ENCODE measurements around the gene MXI1. TPM values are rescaled to one million over a fixed set of nuclear protein-coding genes. Genes with fewer than 3 reads are reported as not detected.
"Not testable (repeated sequence)": the region's sequence is repeated elsewhere in the genome, so short reads cannot be mapped to it uniquely, and the experiment has no call there.

Gene MXI1
- total and polyA plus RNA-seq, 9 donors, result 41.9 to 100 (median 63.5) TPM

- Histone ChIP-seq H3K9me3 (no peaks in the 10 kb centered on the region), H3K27me3 (no peaks in the 10 kb centered on the region), H3K27ac (no peak overlapping the region), H3K4me3 (no peak overlapping the region), H3K36me3 (no peaks in the 10 kb centered on the region), H3K4me1 (ENCODE audit: insufficient read depth) (no peaks in the 10 kb centered on the region)
- 86 to 90% (median 90%) methylated on average over 5 of the region's 5 CpGs for WGBS, 3 donors
- intact Hi-C loops (cut with DNase I), result no loop called here
- DNase-seq, result no peak
- TF ChIP-seq EP300 (IDR thresholded peaks at IDR 0.05), result no peak
- TF ChIP-seq CTCF (IDR thresholded peaks at IDR 0.05), result no peak
- no peak for TF ChIP-seq POLR2A (IDR thresholded peaks at IDR 0.05)
Observed at GRCh38 chr10:110327262-110327914, 120.0 kb downstream of the MXI1 start.

- no peak overlapping the region for H3K27ac ChIP-seq
- no peaks in the 10 kb centered on the region for H3K36me3 ChIP-seq
- DNase-seq, result no peak
- H3K4me3 ChIP-seq, result no peak overlapping the region
- H3K9me3 ChIP-seq, result no peaks in the 10 kb centered on the region
- TF ChIP-seq EP300 (IDR thresholded peaks at IDR 0.05) (no peak), POLR2A (IDR thresholded peaks at IDR 0.05) (no peak), CTCF (IDR thresholded peaks at IDR 0.05) (no peak)
- 90 to 92% (median 91%) methylated on average over 6 of the region's 6 CpGs for WGBS, 3 donors
- peaks cover under 1% of the 10 kb centered on the region for H3K4me1 ChIP-seq (ENCODE audit: insufficient read depth)
- no peaks in the 10 kb centered on the region for H3K27me3 ChIP-seq
- intact Hi-C loops (cut with DNase I), result no loop called here
Observed at GRCh38 chr10:110330675-110331074, 123.3 kb downstream of the MXI1 start.

- H3K27ac ChIP-seq; H3K9me3 ChIP-seq; H3K36me3 ChIP-seq; H3K27me3 ChIP-seq; H3K4me3 ChIP-seq; H3K4me1 ChIP-seq (ENCODE audit: insufficient read depth); DNase-seq; intact Hi-C loops (cut with DNase I): not testable (repeated sequence)
- 96 to 97% (median 97%) methylated on average over 32 of the region's 32 CpGs for WGBS, 3 donors
Observed at GRCh38 chr10:110331226-110331795, 123.9 kb downstream of the MXI1 start.

- H3K4me1 ChIP-seq (ENCODE audit: insufficient read depth), result peaks cover 6% of the 10 kb centered on the region
- no peak for DNase-seq
- H3K27ac ChIP-seq, result no peak overlapping the region
- no peaks in the 10 kb centered on the region for H3K27me3 ChIP-seq
- 76 to 83% (median 79%) methylated on average over 5 of the region's 5 CpGs for WGBS, 3 donors
- intact Hi-C loops (cut with DNase I), result no loop called here
- TF ChIP-seq EP300 (IDR thresholded peaks at IDR 0.05), result no peak
- TF ChIP-seq CTCF (IDR thresholded peaks at IDR 0.05), result no peak
- TF ChIP-seq POLR2A (IDR thresholded peaks at IDR 0.05), result no peak
- no peaks in the 10 kb centered on the region for H3K9me3 ChIP-seq
- no peaks in the 10 kb centered on the region for H3K36me3 ChIP-seq
- H3K4me3 ChIP-seq, result no peak overlapping the region
Observed at GRCh38 chr10:110334061-110334656, 126.8 kb downstream of the MXI1 start.
